HEK293 (cell line): ENCODE results near the gene SKA2.
A peak's percentile ranks its signal among the peaks of the same experiment; 100 is the strongest.

Experiments
- KLF17 ChIP-seq: fragments of 450-650 bp; formaldehyde crosslinking; IDR thresholded peaks from 2 replicates; pipeline ENCODE4 v1.5.1; 2016; ENCODE audit warnings: missing biosample characterization, missing genetic modification characterization
- MYNN ChIP-seq: fragments of 450-650 bp; formaldehyde crosslinking; IDR thresholded peaks from 2 replicates; pipeline ENCODE4 v1.5.1; 2016; ENCODE audit warnings: missing biosample characterization, missing genetic modification characterization, borderline replicate concordance
- TCF7L2 ChIP-seq: IDR thresholded peaks from 2 replicates; pipeline ENCODE4 v1.6.1; 2011; ENCODE audit warnings: low read depth, mild to moderate bottlenecking, inconsistent platforms, low read length, moderate library complexity, borderline replicate concordance
- WT1 ChIP-seq: fragments of 450-650 bp; formaldehyde crosslinking; IDR thresholded peaks from 2 replicates; pipeline ENCODE4 v1.5.1; 2016; ENCODE audit warnings: missing biosample characterization, missing genetic modification characterization
- ZBTB8A ChIP-seq: fragments of 450-650 bp; formaldehyde crosslinking; IDR thresholded peaks from 2 replicates; pipeline ENCODE4 v1.5.1; 2016; ENCODE audit warnings: missing biosample characterization, missing genetic modification characterization
- ZIC2 ChIP-seq: fragments of 450-650 bp; formaldehyde crosslinking; IDR thresholded peaks from 2 replicates; pipeline ENCODE4 v1.5.1; 2016; ENCODE audit warnings: missing biosample characterization, missing genetic modification characterization
- ZNF121 ChIP-seq: fragments of 450-650 bp; formaldehyde crosslinking; IDR thresholded peaks from 2 replicates; pipeline ENCODE4 v1.5.1; 2016; ENCODE audit warnings: missing biosample characterization, missing genetic modification characterization
- ZNF133 ChIP-seq: fragments of 450-650 bp; formaldehyde crosslinking; IDR thresholded peaks from 2 replicates; pipeline ENCODE4 v1.5.1; 2016; ENCODE audit warnings: missing biosample characterization, missing genetic modification characterization
- ZNF138 ChIP-seq: fragments of 450-650 bp; formaldehyde crosslinking; IDR thresholded peaks from 2 replicates; pipeline ENCODE4 v1.5.1; 2016; ENCODE audit warnings: missing biosample characterization, missing genetic modification characterization, borderline replicate concordance
- ZNF169 ChIP-seq: fragments of 450-650 bp; formaldehyde crosslinking; IDR thresholded peaks from 2 replicates; pipeline ENCODE4 v1.5.1; 2016; ENCODE audit warnings: missing biosample characterization, missing genetic modification characterization
- ZNF280C ChIP-seq: fragments of 450-650 bp; formaldehyde crosslinking; IDR thresholded peaks from 2 replicates; pipeline ENCODE4 v1.5.1; 2016; ENCODE audit warnings: missing biosample characterization, missing genetic modification characterization
- ZNF292 ChIP-seq: fragments of 450-650 bp; formaldehyde crosslinking; IDR thresholded peaks from 2 replicates; pipeline ENCODE4 v1.5.1; 2016; ENCODE audit warnings: low read depth, missing biosample characterization, missing genetic modification characterization, borderline replicate concordance
- ZNF350 ChIP-seq: fragments of 450-650 bp; formaldehyde crosslinking; IDR thresholded peaks from 2 replicates; pipeline ENCODE4 v1.5.0; 2017; ENCODE audit warnings: missing biosample characterization, mild to moderate bottlenecking, missing genetic modification characterization
- ZNF354C ChIP-seq: fragments of 450-650 bp; formaldehyde crosslinking; IDR thresholded peaks from 2 replicates; pipeline ENCODE4 v1.5.1; 2016; ENCODE audit warnings: missing biosample characterization, missing genetic modification characterization, low read depth, borderline replicate concordance
- ZNF366 ChIP-seq: fragments of 450-650 bp; formaldehyde crosslinking; conservative IDR thresholded peaks from 2 replicates; pipeline ENCODE4 v1.5.1; 2016; ENCODE audit warnings: missing biosample characterization, missing genetic modification characterization
- ZNF510 ChIP-seq: fragments of 450-650 bp; formaldehyde crosslinking; IDR thresholded peaks from 2 replicates; pipeline ENCODE4 v1.5.1; 2018; ENCODE audit warnings: mild to moderate bottlenecking, missing genetic modification characterization, missing biosample characterization; ENCODE audit not compliant: insufficient replicate concordance
- ZNF530 ChIP-seq: fragments of 450-650 bp; formaldehyde crosslinking; IDR thresholded peaks from 2 replicates; pipeline ENCODE4 v1.5.1; 2016; ENCODE audit warnings: low read depth, missing biosample characterization, missing genetic modification characterization
- ZNF558 ChIP-seq: fragments of 450-650 bp; formaldehyde crosslinking; IDR thresholded peaks from 2 replicates; pipeline ENCODE4 v1.5.1; 2016; ENCODE audit warnings: missing biosample characterization, missing genetic modification characterization
- ZNF580 ChIP-seq: fragments of 450-650 bp; formaldehyde crosslinking; IDR thresholded peaks from 2 replicates; pipeline ENCODE4 v1.5.1; 2016; ENCODE audit warnings: missing biosample characterization, missing genetic modification characterization
- ZNF654 ChIP-seq: fragments of 450-650 bp; formaldehyde crosslinking; IDR thresholded peaks from 2 replicates; pipeline ENCODE4 v1.5.1; 2016; ENCODE audit warnings: low read depth, missing biosample characterization, missing genetic modification characterization
- ZNF837 ChIP-seq: fragments of 450-650 bp; formaldehyde crosslinking; IDR thresholded peaks from 2 replicates; pipeline ENCODE4 v1.5.1; 2016; ENCODE audit warnings: missing biosample characterization, missing genetic modification characterization
- ZSCAN16 ChIP-seq: fragments of 450-650 bp; formaldehyde crosslinking; IDR thresholded peaks from 2 replicates; pipeline ENCODE4 v1.5.1; 2016; ENCODE audit warnings: missing biosample characterization, missing genetic modification characterization
- ZSCAN5A ChIP-seq: fragments of 450-650 bp; formaldehyde crosslinking; IDR thresholded peaks from 2 replicates; pipeline ENCODE4 v1.5.1; 2016; ENCODE audit warnings: missing biosample characterization, missing genetic modification characterization
- TF ChIP-seq, protein P1 (sequence below): fragments of 450-650 bp; formaldehyde crosslinking; IDR thresholded peaks from 2 replicates; pipeline ENCODE4 v1.5.1; 2016; ENCODE audit warnings: missing biosample characterization, missing genetic modification characterization, low read depth
- TF ChIP-seq, protein P2 (sequence below): fragments of 450-650 bp; formaldehyde crosslinking; IDR thresholded peaks from 2 replicates; pipeline ENCODE4 v1.5.1; 2017; ENCODE audit warnings: missing biosample characterization, mild to moderate bottlenecking, missing genetic modification characterization, moderate library complexity
- TF ChIP-seq, protein P3 (sequence below): fragments of 450-650 bp; IDR thresholded peaks from 2 replicates; pipeline ENCODE4 v1.5.1; 2018; ENCODE audit warnings: missing biosample characterization, mild to moderate bottlenecking, missing genetic modification characterization
- TF ChIP-seq, protein P4 (sequence below): fragments of 450-650 bp; formaldehyde crosslinking; optimal IDR thresholded peaks from 2 replicates; pipeline ENCODE3; 2016; ENCODE audit warnings: missing biosample characterization, mild to moderate bottlenecking, missing genetic modification characterization

SKA2 gene

DNA sequence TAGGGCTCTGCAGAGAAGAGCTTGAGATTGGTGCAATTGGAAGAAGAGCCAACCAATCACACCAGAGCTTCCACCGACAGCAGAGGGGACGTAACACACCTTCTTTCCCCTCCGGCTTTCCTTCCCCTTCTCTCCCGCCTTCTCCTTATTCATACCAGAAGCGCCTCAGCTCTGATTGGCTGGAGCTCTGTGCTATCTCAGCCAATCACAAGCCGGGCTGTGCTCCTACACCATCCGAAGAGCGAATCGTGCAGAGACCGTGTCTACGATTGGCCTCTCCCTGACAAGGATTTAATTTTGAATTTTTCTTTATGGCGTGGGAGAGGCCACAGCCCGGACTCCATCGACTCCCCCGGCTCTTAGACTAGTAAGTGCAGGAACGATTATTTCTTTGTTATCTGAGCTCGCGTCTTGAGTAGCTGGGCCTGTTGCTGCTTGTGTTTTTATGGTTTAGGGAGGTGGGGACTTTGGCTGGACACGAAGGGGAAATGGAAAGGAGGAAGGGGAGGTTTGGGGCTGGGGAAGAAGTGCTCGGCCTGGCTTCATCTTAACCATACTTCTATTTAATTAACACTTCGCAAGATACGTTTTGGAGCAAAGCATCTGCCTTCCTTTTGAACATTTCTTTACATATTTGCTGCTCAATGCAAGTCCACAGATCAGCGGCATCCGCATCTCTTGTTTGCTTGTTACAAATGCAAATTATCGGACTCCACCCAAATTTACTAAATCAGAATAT lies 622 bp upstream of the SKA2 start, which contains the start of gene PRR11 (continued):
- TF ChIP-seq KLF17 (tag by site-specific recombination) (no peak), ZNF654 (tag by site-specific recombination) (no peak), ZSCAN16 (tag by site-specific recombination) (no peak), ZNF169 (tag by site-specific recombination) (no peak), ZNF580 (no peak), ZNF138 (no peak), ZNF510 (tag by site-specific recombination) (no peak), ZNF121 (no peak), ZIC2 (tag by site-specific recombination) (no peak), ZNF558 (tag by site-specific recombination) (no peak), ZNF354C (tag by site-specific recombination) (no peak), ZNF133 (tag by site-specific recombination) (no peak), ZSCAN5A (tag by site-specific recombination) (no peak), MYNN (tag by site-specific recombination) (no peak), TCF7L2 (no peak), ZNF292 (tag by site-specific recombination) (no peak), ZNF530 (no peak), WT1 (no peak; the same call in 1 of the 2 replicates), ZNF350 (tag by site-specific recombination) (no peak), ZBTB8A (tag by site-specific recombination) (no peak; the same call in 1 of the 2 replicates), ZNF366 (peak; percentile 99), ZNF280C (tag by site-specific recombination) (no peak), ZNF837 (no peak)
- TF ChIP-seq, protein P1, sequence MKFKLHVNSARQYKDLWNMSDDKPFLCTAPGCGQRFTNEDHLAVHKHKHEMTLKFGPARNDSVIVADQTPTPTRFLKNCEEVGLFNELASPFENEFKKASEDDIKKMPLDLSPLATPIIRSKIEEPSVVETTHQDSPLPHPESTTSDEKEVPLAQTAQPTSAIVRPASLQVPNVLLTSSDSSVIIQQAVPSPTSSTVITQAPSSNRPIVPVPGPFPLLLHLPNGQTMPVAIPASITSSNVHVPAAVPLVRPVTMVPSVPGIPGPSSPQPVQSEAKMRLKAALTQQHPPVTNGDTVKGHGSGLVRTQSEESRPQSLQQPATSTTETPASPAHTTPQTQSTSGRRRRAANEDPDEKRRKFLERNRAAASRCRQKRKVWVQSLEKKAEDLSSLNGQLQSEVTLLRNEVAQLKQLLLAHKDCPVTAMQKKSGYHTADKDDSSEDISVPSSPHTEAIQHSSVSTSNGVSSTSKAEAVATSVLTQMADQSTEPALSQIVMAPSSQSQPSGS (tag by site-specific recombination): no peak
- TF ChIP-seq, protein P2, sequence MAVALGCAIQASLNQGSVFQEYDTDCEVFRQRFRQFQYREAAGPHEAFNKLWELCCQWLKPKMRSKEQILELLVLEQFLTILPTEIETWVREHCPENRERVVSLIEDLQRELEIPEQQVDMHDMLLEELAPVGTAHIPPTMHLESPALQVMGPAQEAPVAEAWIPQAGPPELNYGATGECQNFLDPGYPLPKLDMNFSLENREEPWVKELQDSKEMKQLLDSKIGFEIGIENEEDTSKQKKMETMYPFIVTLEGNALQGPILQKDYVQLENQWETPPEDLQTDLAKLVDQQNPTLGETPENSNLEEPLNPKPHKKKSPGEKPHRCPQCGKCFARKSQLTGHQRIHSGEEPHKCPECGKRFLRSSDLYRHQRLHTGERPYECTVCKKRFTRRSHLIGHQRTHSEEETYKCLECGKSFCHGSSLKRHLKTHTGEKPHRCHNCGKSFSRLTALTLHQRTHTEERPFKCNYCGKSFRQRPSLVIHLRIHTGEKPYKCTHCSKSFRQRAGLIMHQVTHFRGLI: no peak
- TF ChIP-seq, protein P3, sequence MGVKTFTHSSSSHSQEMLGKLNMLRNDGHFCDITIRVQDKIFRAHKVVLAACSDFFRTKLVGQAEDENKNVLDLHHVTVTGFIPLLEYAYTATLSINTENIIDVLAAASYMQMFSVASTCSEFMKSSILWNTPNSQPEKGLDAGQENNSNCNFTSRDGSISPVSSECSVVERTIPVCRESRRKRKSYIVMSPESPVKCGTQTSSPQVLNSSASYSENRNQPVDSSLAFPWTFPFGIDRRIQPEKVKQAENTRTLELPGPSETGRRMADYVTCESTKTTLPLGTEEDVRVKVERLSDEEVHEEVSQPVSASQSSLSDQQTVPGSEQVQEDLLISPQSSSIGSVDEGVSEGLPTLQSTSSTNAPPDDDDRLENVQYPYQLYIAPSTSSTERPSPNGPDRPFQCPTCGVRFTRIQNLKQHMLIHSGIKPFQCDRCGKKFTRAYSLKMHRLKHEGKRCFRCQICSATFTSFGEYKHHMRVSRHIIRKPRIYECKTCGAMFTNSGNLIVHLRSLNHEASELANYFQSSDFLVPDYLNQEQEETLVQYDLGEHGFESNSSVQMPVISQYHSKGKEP (tag by site-specific recombination): no peak
- TF ChIP-seq, protein P4, sequence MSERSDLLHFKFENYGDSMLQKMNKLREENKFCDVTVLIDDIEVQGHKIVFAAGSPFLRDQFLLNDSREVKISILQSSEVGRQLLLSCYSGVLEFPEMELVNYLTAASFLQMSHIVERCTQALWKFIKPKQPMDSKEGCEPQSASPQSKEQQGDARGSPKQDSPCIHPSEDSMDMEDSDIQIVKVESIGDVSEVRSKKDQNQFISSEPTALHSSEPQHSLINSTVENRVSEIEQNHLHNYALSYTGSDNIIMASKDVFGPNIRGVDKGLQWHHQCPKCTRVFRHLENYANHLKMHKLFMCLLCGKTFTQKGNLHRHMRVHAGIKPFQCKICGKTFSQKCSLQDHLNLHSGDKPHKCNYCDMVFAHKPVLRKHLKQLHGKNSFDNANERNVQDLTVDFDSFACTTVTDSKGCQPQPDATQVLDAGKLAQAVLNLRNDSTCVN: no peak
